K562 (cell line): ENCODE data around the gene CILP. TPM values are rescaled to one million over a fixed set of nuclear protein-coding genes. Genes with fewer than 3 reads are reported as not detected.

Source experiments
- ATF3 ChIP-seq, 2 experiments: fragments of 450-650 bp in 1 of 2; sonication (generic) in 1 of 2; formaldehyde crosslinking in 1 of 2; IDR thresholded peaks in 1 of 2; conservative IDR thresholded peaks in 1 of 2; 2 replicates each; pipeline versions ENCODE4 v1.6.1 to v1.8.1; 2016 to 2023; ENCODE audit warnings: mild to moderate bottlenecking in 2 of 2, moderate library complexity in 2 of 2, inconsistent platforms in 1 of 2, missing genetic modification reagents in 1 of 2
- BRCA1 ChIP-seq, 2 experiments: fragments of 450-650 bp in 1 of 2; sonication (generic) in 1 of 2; formaldehyde crosslinking in 1 of 2; IDR thresholded peaks; 2 replicates each; pipeline versions ENCODE4 v1.5.0 to v1.6.1; 2017 to 2020; ENCODE audit warnings: mild to moderate bottlenecking in 1 of 2, missing genetic modification reagents in 1 of 2
- CCAR2 ChIP-seq: fragments of 200-400 bp; formaldehyde crosslinking; IDR thresholded peaks from 2 replicates; pipeline ENCODE4 v1.6.1; 2017; ENCODE audit warnings: mild to moderate bottlenecking, low read depth, low read length
- CGGBP1 ChIP-seq: fragments of 250-450 bp; sonication (Bioruptor Pico); IDR thresholded peaks from 2 replicates; pipeline ENCODE4 v1.9.0; 2021; ENCODE audit warnings: mild to moderate bottlenecking
- EGR1 ChIP-seq: fragments of 450-650 bp; conservative IDR thresholded peaks from 2 replicates; pipeline ENCODE4 v1.6.1; 2017; ENCODE audit warnings: mild to moderate bottlenecking
- ELK1 ChIP-seq: sonication (generic); formaldehyde crosslinking; IDR thresholded peaks from 2 replicates; pipeline ENCODE4 v1.8.1; 2022; ENCODE audit warnings: missing genetic modification reagents
- HMG20A ChIP-seq: fragments of 450-650 bp; formaldehyde crosslinking; conservative IDR thresholded peaks from 2 replicates; pipeline ENCODE4 v1.4.0; 2020; ENCODE audit warnings: mild to moderate bottlenecking, mixed read lengths
- HNRNPL ChIP-seq: fragments of 200-400 bp; formaldehyde crosslinking; IDR thresholded peaks from 2 replicates; pipeline ENCODE4 v1.6.1; 2017; ENCODE audit warnings: low read depth, mild to moderate bottlenecking, low read length
- MAFF ChIP-seq: IDR thresholded peaks from 2 replicates; pipeline ENCODE4 v1.6.1; 2012; ENCODE audit warnings: low read length, improper control_type of control experiment
- MAZ ChIP-seq, 2 experiments: fragments of 450-650 bp in 1 of 2; sonication (generic) in 1 of 2; formaldehyde crosslinking; IDR thresholded peaks in 1 of 2; conservative IDR thresholded peaks in 1 of 2; 2 replicates each; pipeline versions ENCODE4 v1.4.0 to v1.5.0; 2020; ENCODE audit warnings: mild to moderate bottlenecking in 1 of 2, missing genetic modification reagents in 1 of 2
- PBX2 ChIP-seq, 2 experiments: IDR thresholded peaks in 1 of 2; conservative IDR thresholded peaks in 1 of 2; 2 replicates each; pipeline ENCODE4 v1.6.1; 2016; ENCODE audit warnings: low read depth in 2 of 2, mild to moderate bottlenecking in 1 of 2, missing compliant biosample characterization in 1 of 2, missing genetic modification characterization in 1 of 2, moderate library complexity in 1 of 2
- POU5F1 ChIP-seq: fragments of 150-350 bp; IDR thresholded peaks from 2 replicates; pipeline ENCODE4 v1.6.1; 2014; ENCODE audit warnings: borderline replicate concordance, low read length, low read depth, mild to moderate bottlenecking; ENCODE audit not compliant: partially characterized antibody
- ZBTB33 ChIP-seq: sonication (generic); formaldehyde crosslinking; IDR thresholded peaks from 2 replicates; pipeline ENCODE4 v1.8.1; 2023; ENCODE audit warnings: mild to moderate bottlenecking, missing genetic modification reagents
- ZNF140 ChIP-seq: fragments of 250-450 bp; sonication (Bioruptor Pico); IDR thresholded peaks from 2 replicates; pipeline ENCODE4 v1.8.0; 2021; ENCODE audit warnings: moderate library complexity, mild to moderate bottlenecking, inconsistent platforms
- ZNF740 ChIP-seq, 3 experiments: fragments of 200-800 bp in 1 of 3; sonication (Bioruptor generic) in 1 of 3; sonication (generic) in 1 of 3; formaldehyde crosslinking in 1 of 3; IDR thresholded peaks; 2 replicates each; pipeline versions ENCODE4 v1.6.1 to v1.8.0; 2016 to 2022; ENCODE audit warnings: mild to moderate bottlenecking in 2 of 3, missing compliant biosample characterization in 2 of 3, missing genetic modification characterization in 2 of 3, missing genetic modification reagents in 1 of 3
- polyA plus RNA-seq, 8 experiments: library from polyadenylated mRNA; depleted of rRNA in 4 of 8; stranded (reverse) in 5 of 8; unstranded in 3 of 8; fragments of >200 nt; fragmentation: Nextera tagmentation in 2 of 8; fragmentation: Illumina TruSeq in 1 of 8; extraction: Ambion mirVana in 2 of 8; extraction: Trizol in 1 of 8; gene quantifications; 2 replicates each; pipeline versions ENCODE4 v1.2.1 to v1.2.3, GENCODE V29; 2011 to 2014; ENCODE audit warnings: inconsistent platforms in 1 of 8, missing spikeins in 1 of 8
- total RNA-seq, 7 experiments: library from RNA; depleted of rRNA in 6 of 7; stranded (reverse); fragments of >200 nt in 6 of 7; fragmentation: Illumina TruSeq in 2 of 7; extraction: Trizol in 2 of 7; gene quantifications; 2 replicates each; pipeline versions ENCODE4 v1.2.1 to v1.2.3, GENCODE V29; 2011 to 2021; ENCODE audit warnings: low replicate concordance in 1 of 7

Gene CILP
- total and polyA plus RNA-seq, 9 of the 15 experiments (the other 6 are each of a cell fraction or from before 2014, with no cell fraction given) = 0.03 TPM; not detected in 8

GRCh38 chr15:65212097-65212496 lies 824 bp upstream of the CILP start (continued):
- TF ChIP-seq PBX2 (CRISPR knock-in tag; IDR thresholded peaks at IDR 0.05; ENCODE audit: low read depth) (no peak), PBX2 (tag; conservative IDR thresholded peaks at IDR 0.05; ENCODE audit: low read depth) (no peak), MAZ (CRISPR knock-in tag; conservative IDR thresholded peaks at IDR 0.05 in 1 of 2, IDR thresholded peaks at IDR 0.05 in 1 of 2) (peak; percentile 46 to 89; a peak in 3 of 4 replicates), HNRNPL (no peak), ZNF140 (CRISPR knock-in tag) (no peak), MAFF (no peak), HMG20A (CRISPR knock-in tag) (no peak), ELK1 (CRISPR knock-in tag) (no peak), EGR1 (peak; percentile 69), ZNF740 (CRISPR knock-in tag; IDR thresholded peaks at IDR 0.05) (peak; percentile 99), ZNF740 (tag; IDR thresholded peaks at IDR 0.05) (peak in 1 of 2 experiments; percentile 94; a peak in 2 of 4 replicates), POU5F1 (no peak), CGGBP1 (CRISPR knock-in tag) (no peak), CCAR2 (no peak), ZBTB33 (CRISPR knock-in tag) (no peak), ATF3 (IDR thresholded peaks at IDR 0.05) (0 out of 2 replicates have a peak, but pooled peaks have one; percentile 8), ATF3 (CRISPR knock-in tag; conservative IDR thresholded peaks at IDR 0.05) (0 out of 2 replicates have a peak, but pooled peaks have one; percentile 43), BRCA1 (IDR thresholded peaks at IDR 0.05) (no peak), BRCA1 (CRISPR knock-in tag; IDR thresholded peaks at IDR 0.05) (no peak)
